ENCODE results near the gene KAT5.
"Not testable (repeated sequence)": the region's sequence is repeated elsewhere in the genome, so short reads cannot be mapped to it uniquely, and the experiment has no call there.

Gene KAT5

DNA sequence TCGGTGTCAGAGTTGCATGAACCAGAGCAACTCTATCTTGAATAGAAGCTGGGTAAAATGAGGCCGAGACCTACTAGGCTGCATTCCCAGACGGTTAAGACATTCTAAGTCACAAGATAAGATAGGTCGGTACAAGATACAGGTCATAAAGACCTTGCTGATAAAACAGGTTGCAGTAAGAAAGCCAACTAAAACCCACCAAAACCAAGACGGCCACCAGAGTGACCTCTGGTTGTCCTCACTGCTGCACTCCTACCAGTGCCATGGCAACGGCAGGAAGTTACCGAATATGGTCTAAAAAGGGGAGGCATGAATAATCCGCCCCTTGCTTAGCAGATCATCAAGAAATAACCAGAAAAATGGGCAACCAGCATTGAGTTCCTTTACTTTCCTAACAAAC lies 2.4 kb upstream of the KAT5 start:
- no peak for DNase-seq (ENCODE audit: low spot score)

DNA sequence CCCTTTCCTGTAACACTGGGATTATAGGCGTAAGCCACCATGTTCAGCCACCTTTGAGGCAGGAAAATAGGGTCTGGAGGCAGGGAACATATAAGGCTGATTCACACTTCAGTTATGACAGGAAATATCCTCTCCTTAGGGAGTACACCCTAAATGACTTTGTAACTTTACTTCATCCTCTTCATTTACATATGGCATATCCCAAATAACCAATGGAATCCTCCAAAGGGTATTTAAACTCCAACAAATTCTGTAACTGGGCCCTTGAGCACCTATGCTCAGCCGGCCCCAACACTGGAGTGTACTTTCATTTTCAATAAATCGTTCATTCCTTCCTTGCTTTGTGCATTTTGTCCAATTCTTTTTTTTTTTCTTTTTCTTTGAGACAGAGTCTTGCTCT lies 1.6 kb upstream of the KAT5 start:
- DNase-seq (ENCODE audit: low spot score), result no peak

GRCh38 chr11:65712633-65713076 lies 603 bp downstream of the KAT5 start:
- DNase-seq (ENCODE audit: low spot score), result no peak

GRCh38 chr11:65713212-65713969 lies 1.3 kb downstream of the KAT5 start:
- DNase-seq (ENCODE audit: low spot score), result no peak

DNA sequence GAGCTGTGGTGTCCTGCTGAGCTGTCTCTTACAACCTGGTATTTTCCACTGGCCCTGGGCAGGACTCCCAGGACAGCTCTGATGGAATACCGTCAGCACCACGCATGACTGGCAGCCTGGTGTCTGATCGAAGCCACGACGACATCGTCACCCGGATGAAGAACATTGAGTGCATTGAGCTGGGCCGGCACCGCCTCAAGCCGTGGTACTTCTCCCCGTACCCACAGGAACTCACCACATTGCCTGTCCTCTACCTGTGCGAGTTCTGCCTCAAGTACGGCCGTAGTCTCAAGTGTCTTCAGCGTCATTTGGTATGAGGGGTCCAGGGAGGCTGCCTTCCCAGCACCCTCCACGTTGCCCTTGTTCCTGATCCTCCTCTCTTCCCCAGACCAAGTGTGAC lies 2.4 kb downstream of the KAT5 start:
- DNase-seq (ENCODE audit: low spot score), result no peak

DNA sequence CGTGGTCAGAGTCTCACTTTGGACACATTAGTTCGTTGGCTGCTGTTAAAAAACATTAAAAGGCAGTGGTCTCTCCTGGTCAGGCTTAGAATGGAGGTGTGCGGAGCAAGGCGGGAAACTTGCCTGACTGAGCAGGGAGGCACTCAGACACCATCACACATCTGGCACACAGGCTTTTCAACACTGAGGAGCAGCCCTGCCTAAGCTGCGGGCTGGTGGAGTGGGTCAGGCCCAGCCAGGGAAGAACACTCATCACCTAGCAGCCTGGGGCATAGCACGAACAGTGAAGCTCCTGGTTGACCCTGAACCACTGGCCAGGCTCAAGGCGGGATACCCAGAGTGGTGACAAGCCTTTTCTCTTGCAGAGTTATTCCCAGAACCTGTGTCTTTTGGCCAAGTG lies 4.2 kb downstream of the KAT5 start:
- DNase-seq (ENCODE audit: low spot score), result no peak

DNA sequence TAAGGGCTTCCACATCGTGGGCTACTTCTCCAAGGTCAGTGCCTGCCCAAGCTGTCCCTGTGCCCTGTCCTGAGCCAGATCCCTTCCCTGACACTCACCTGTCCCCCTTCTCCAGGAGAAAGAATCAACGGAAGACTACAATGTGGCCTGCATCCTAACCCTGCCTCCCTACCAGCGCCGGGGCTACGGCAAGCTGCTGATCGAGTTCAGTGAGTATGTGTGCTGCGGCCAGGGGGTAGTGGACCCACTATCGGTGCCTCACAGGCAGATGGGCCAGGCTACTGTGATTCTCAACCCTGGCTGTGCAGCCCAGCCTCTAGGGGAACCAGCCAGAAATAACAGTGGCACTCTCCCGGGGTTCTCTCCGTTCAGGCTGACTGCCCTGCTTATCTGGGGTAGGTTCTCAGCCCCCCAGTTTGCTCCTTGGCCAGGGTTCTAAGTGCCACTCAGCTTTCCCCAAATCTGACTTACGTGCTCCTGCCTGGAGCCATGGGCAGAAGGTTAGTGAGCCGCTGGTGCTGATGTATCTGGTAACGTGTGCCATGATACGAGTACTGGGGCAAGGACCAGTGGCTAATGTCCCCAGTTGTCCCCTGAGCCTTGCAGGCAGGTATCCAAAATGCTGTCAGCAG lies 4.8 kb downstream of the KAT5 start:
- DNase-seq (ENCODE audit: low spot score), result no peak

GRCh38 chr11:65717906-65718305 lies 5.9 kb downstream of the KAT5 start:
- no peak for DNase-seq (ENCODE audit: low spot score)

DNA sequence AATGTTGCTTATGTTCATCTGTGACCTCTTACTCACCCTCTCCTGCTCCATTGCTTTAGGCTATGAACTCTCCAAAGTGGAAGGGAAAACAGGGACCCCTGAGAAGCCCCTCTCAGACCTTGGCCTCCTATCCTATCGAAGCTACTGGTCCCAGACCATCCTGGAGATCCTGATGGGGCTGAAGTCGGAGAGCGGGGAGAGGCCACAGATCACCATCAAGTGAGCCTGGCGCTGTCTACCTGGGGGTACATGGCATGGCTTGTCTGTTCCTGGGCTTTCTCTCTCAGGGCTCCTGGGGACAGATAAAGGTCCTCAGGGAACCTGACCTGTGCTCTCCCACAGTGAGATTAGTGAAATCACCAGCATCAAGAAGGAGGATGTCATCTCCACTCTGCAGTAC lies 6.5 kb downstream of the KAT5 start:
- DNase-seq (ENCODE audit: low spot score), result no peak

DNA sequence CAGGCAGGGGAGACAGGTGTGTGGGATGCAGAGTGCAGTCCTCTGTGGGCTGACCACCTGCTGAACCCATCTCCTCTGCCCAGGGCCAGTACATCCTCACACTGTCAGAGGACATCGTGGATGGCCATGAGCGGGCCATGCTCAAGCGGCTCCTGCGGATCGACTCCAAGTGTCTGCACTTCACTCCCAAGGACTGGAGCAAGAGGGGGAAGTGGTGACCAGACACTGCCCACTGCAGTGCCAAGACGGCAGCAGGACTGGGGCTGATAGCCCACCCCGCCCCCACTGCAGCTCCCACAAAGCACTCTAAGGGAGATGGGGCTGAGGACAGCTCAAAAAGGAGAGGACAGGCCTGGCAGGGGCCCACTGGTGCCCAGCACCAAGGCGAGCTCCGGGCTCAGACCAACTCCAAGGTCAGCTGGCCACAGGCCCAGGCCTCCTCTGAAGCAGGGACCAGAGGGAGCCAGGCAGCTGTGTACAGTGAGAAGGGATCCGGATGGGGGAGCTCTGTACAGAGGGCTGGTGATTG lies 7.0 kb downstream of the KAT5 start:
- no peak for DNase-seq (ENCODE audit: low spot score)

- DNase-seq (ENCODE audit: low spot score), result no peak
These were observed 7.8 kb downstream of the KAT5 start for GRCh38 chr11:65719871-65720210.

GRCh38 chr11:65720211-65720934 lies 8.3 kb downstream of the KAT5 start, which contains the start of gene RNASEH2C:
RNASEH2C (minus strand) TSS chr11:65720798; CDS start chr11:65720758, 40 bp downstream.
- peak; percentile 67 for DNase-seq (ENCODE audit: low spot score)

DNA sequence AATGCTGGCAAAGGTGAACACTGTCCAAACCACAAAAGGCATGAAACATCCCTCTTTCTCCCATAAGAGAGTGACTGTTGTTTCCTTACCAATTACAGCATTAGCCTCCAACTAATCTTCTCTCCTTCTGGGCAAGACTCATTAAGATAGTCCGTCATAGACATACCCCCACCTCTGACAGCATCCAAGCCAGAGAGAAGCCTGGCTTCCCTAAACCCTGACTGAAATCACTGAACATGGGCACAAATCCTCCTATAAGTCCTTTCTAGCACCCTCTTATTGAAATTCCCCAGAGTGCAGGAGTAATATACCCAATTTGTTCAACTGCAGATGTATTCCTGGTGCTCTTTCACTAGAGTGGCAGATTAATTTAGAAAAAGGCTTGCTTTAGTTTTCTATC lies 10.2 kb downstream of the KAT5 start:
- DNase-seq (ENCODE audit: low spot score), result no peak

DNA sequence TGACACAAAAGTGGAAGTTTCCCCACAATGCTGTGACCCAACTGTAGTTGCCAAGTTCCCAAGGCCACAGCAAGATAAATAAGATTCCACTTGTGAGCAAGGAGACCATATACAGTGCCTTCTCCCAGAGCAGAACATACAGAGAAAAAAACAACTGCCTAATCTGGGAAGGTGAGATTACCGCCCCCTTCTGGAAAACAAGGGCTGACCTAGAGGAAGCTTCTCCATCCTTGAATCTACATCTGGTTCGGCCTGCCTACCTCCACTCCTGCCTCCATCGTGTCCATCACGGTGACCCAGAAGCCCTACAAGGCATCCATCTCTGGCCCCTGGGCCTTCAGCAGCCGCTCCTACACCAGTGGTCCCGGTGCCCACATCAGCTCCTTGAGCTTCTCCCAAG lies 14.6 kb downstream of the KAT5 start:
- DNase-seq (ENCODE audit: low spot score), result no peak

GRCh38 chr11:65727865-65728264 lies 15.8 kb downstream of the KAT5 start:
- no peak for DNase-seq (ENCODE audit: low spot score)

- DNase-seq (ENCODE audit: low spot score), result no peak
These were observed 18.4 kb downstream of the KAT5 start for GRCh38 chr11:65730461-65730860.

DNA sequence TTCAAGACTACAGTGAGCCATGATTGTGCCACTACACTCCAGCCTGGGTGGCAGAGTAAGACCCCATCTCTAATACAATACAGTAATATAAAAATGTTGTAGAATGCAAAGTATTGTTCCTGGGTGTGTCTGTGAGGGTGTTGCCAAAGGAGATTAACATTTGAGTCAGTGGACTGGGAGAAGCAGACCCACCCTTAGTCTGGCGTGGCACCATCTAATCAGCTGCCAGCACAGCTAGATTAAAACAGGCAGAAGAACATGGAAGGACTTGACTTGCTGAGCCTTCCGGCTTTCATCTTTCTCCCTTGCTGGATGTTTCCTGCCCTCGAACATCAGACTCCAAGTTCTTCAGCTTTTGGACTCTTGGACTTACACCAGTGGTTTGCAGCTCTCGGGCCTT lies 23.1 kb downstream of the KAT5 start:
- DNase-seq (ENCODE audit: low spot score), result not testable (repeated sequence)

GRCh38 chr11:65736810-65737209 lies 24.8 kb downstream of the KAT5 start:
- no peak for DNase-seq (ENCODE audit: low spot score)

- no peak for DNase-seq (ENCODE audit: low spot score)
These were observed 27.0 kb downstream of the KAT5 start for GRCh38 chr11:65739022-65739421.

DNA sequence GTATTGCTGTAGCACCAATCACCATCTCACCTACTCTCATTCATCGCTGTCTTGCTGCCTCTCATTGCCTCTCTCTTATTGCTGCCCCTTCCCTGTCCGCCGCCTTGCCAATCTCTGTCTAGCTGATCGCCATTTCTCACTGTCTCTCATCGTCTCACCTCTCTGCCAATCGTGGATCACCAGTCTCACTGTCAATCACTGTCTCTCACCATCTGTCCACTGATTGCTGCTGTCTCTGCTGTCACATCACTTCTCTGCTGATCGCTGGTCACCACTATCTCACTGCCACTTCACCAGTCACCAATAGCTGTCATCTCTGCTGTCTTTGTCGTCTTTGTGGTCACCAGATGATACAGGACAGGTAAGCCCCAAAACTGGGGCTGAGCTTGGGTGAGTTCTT lies 29.1 kb downstream of the KAT5 start:
- DNase-seq (ENCODE audit: low spot score), result no peak

GRCh38 chr11:65742353-65742752 lies 30.3 kb downstream of the KAT5 start:
- DNase-seq (ENCODE audit: low spot score), result no peak

- no peak for DNase-seq (ENCODE audit: low spot score)
These were observed 31.6 kb downstream of the KAT5 start for GRCh38 chr11:65743681-65744025.

Measured in CD4-positive, alpha-beta T cell treated with Interleukin-15 for 4 hours (primary cell).